ENCODE data around the gene KCND2.
A peak's percentile ranks its signal among the peaks of the same experiment; 100 is the strongest.

The KCND2 gene

GRCh38 chr7:120714945-120715344, 442.0 kb downstream of the KCND2 start:
- DNase-seq, result no peak

- DNase-seq, result no peak
Measured at GRCh38 chr7:120716307-120716706, 443.3 kb downstream of the KCND2 start.

GRCh38 chr7:120717166-120717565, 444.2 kb downstream of the KCND2 start:
- no peak for DNase-seq

GRCh38 chr7:120718361-120718760, 445.4 kb downstream of the KCND2 start:
- DNase-seq, result no peak

DNA sequence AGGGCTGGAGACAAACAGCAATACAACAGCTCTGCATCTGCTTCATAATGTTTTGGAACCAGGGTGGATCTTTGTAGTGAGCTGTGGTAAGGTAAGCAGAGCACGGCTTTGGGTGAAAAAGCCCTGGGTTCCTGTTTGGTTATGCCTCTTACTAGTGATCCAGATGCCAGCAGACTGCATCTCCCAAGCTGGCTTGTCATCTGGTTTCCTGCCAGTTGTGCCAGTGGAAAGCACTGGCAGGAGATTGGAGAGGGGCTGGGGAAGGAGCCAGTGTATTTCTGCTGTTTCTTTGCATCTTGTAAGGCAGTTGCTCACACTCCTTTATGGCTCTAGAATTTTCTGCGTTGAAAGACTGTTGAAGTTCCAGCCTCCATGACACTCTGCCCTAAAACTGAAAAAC, 447.3 kb downstream of the KCND2 start:
- no peak for DNase-seq

- DNase-seq, result no peak
Measured at GRCh38 chr7:120723465-120724385, 450.8 kb downstream of the KCND2 start.

DNA sequence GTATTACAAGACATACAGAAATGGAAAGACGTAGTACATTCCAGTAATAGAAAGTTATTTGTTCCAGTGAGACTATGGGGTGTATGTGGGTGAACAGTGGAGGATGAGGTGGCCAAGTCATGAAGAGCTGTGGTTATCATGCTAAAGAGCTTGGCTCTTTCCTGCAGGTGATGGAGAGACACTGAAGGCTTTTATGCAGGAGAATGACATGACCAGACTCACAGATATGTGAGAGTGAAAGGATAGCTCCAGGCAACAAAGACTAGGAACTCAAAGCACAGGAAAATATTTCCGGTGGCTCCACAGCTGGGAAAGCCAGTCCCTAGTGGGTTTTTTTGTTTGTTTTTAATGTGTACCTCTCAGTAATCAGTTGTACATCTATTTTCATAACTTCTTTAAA, 451.5 kb downstream of the KCND2 start:
- DNase-seq, result no peak

- DNase-seq, result no peak
Measured at GRCh38 chr7:120724955-120725354, 452.0 kb downstream of the KCND2 start.

GRCh38 chr7:120725376-120726039, 452.5 kb downstream of the KCND2 start:
- peak; percentile 0 for DNase-seq

- no peak for DNase-seq
Measured at GRCh38 chr7:120729245-120729644, 456.3 kb downstream of the KCND2 start.

- DNase-seq, result no peak
Measured at GRCh38 chr7:120731271-120731670, 458.3 kb downstream of the KCND2 start.

DNA sequence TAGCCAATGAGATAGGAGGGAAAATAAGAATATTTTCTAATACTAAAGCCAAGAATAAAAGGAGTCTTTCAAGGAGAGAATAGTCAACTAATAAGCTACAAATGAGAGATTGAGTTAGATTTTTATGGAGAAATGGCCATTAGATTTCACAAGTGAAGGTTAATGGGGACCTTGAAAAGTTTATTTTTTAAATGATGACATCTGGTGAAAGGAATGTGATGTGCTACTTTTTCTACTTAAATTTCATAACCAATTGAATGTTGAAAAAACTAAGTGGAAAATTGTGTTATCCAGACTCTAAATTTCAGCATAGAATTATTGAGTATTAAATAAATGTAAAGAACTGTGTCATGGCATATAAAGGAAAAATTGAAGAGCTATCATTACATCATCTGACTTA, 459.3 kb downstream of the KCND2 start:
- DNase-seq, result no peak

GRCh38 chr7:120733143-120733542, 460.2 kb downstream of the KCND2 start:
- DNase-seq, result no peak

DNA sequence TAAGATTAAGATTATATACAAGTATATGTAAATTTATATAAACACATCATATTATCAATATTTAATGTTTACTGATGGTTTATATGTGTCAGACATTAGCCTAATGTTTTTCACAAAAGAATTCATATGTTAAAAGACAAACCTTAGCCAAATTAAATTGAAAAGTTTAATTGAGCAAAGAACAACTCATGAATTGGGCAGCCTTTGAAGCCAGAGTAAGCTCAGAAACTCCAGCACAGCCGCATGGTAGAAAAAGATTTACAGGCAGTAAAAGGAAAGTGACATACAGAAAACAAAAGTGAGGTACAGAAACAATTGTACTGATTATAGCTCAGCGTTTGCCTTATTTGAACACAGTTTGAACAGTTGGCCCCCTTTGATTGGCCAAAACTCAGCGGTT, 460.9 kb downstream of the KCND2 start:
- no peak for DNase-seq

GRCh38 chr7:120735791-120736190, 462.8 kb downstream of the KCND2 start:
- no peak for DNase-seq

- no peak for DNase-seq
Measured at GRCh38 chr7:120738816-120739215, 465.8 kb downstream of the KCND2 start.

DNA sequence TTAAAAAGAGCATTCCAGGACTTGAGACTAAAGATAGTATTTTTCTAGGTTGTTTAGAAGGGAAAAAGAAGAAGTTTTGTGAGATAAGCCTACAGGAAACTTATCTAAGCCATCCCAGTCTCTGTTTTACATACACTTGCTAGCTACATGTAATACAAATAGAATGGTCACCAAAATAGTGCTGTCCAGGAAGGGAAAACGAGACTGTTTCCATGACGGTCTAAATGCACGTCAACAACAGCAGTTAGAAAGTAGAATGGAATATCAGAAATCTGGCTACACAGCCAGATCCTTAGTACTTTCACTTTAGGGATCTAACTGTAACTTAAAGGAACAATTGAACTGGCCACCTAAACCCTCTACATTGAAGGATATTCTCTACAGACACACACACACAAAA, 467.4 kb downstream of the KCND2 start:
- DNase-seq, result no peak

DNA sequence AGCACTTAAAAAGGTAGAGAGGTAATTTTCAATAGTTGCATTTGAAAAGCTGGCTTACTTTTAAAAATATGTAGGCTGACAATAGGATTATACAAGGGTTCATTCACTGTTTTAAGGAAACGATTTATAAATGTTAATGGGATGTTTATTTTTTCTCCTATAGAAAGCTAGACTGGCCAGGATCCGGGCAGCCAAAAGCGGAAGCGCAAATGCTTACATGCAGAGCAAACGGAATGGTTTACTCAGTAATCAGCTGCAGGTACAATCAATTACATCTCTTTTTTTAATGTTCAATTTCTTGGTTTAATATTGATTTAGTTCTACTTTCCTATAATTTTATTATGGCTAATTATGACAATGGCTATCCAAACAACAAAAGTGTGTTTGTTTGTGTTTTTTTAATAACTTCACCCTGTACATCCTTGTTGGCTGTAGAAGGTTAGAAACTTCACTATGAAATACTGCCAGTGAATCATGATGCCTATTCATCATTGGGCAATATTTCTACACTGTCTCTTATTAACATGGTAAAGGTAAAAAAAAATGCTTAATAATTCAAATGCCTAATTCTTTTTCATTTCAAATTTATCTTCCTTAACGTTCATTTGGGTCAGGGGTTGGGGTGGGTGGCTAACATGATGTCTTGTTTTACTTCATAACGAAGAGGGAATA, 468.5 kb downstream of the KCND2 start:
- no peak for DNase-seq

- no peak for DNase-seq
Measured at GRCh38 chr7:120742372-120742771, 469.4 kb downstream of the KCND2 start.

GRCh38 chr7:120743128-120743527, 470.2 kb downstream of the KCND2 start:
- no peak for DNase-seq

- DNase-seq, result no peak
Measured at GRCh38 chr7:120760050-120760449, 487.1 kb downstream of the KCND2 start.

DNA sequence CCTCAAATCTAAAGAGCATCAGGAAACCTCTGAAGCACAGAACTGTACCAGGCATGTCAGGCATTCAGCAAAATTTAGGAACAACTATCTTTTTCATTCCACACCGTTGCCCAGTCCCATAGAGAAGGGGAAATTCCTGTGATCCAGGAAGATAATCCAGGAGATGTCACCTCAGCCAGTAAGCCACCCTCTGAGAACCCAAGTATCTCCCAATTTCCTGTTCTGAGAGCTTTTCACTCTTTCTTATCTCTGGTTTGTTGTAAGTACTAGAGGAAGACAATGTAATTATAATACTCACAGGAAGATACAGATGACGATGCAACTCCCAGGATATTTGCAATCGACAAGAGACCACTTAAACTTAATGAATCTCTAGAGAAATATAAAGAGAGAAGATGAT, 487.9 kb downstream of the KCND2 start:
- no peak for DNase-seq

GRCh38 chr7:120770206-120770605, 497.2 kb downstream of the KCND2 start:
- DNase-seq, result no peak

GRCh38 chr7:120774481-120774880, 501.5 kb downstream of the KCND2 start:
- DNase-seq, result no peak

Data from CD4-positive, alpha-beta T cell treated with Interleukin-10 for 1 hour (primary cell).